NCI-H2107 treated with DMSO at 0.1 percent for 48 hours (cell line): ENCODE measurements around the gene PIK3C3.
"Not testable (repeated sequence)": the region's sequence is repeated elsewhere in the genome, so short reads cannot be mapped to it uniquely, and the experiment has no call there.

Experiments used
- DNase-seq: peaks from one replicate; lab custom pipeline; 2025; ENCODE audit not compliant: unreplicated experiment; lab: John Stamatoyannopoulos, UW

PIK3C3 gene

GRCh38 chr18:42018831-42019230, 63.8 kb downstream of the PIK3C3 start:
- no peak for DNase-seq

- no peak for DNase-seq
Measured at GRCh38 chr18:42024131-42024530, 69.1 kb downstream of the PIK3C3 start.

- no peak for DNase-seq
Measured at GRCh38 chr18:42025491-42025890, 70.5 kb downstream of the PIK3C3 start.

GRCh38 chr18:42025974-42026625, 71.1 kb downstream of the PIK3C3 start:
- no peak for DNase-seq

GRCh38 chr18:42028247-42028832, 73.3 kb downstream of the PIK3C3 start:
- peak; percentile 33 for DNase-seq

- no peak for DNase-seq
Measured at GRCh38 chr18:42029092-42029491, 74.1 kb downstream of the PIK3C3 start.

GRCh38 chr18:42030586-42031182, 75.7 kb downstream of the PIK3C3 start:
- DNase-seq = no peak

GRCh38 chr18:42032447-42032846, 77.4 kb downstream of the PIK3C3 start:
- no peak for DNase-seq

- DNase-seq = no peak
Measured at GRCh38 chr18:42033137-42033810, 78.2 kb downstream of the PIK3C3 start.

GRCh38 chr18:42038936-42039335, 83.9 kb downstream of the PIK3C3 start:
- no peak for DNase-seq

- no peak for DNase-seq
Measured at GRCh38 chr18:42039396-42039795, 84.4 kb downstream of the PIK3C3 start.

GRCh38 chr18:42041793-42042192, 86.8 kb downstream of the PIK3C3 start:
- no peak for DNase-seq

GRCh38 chr18:42045346-42045745, 90.3 kb downstream of the PIK3C3 start:
- no peak for DNase-seq

- no peak for DNase-seq
Measured at GRCh38 chr18:42047721-42048120, 92.7 kb downstream of the PIK3C3 start.

- no peak for DNase-seq
Measured at GRCh38 chr18:42048158-42048557, 93.1 kb downstream of the PIK3C3 start.

- DNase-seq = not testable (repeated sequence)
Measured at GRCh38 chr18:42049536-42049935, 94.5 kb downstream of the PIK3C3 start.

GRCh38 chr18:42051411-42051810, 96.4 kb downstream of the PIK3C3 start:
- no peak for DNase-seq

GRCh38 chr18:42052122-42052708, 97.2 kb downstream of the PIK3C3 start:
- no peak for DNase-seq

GRCh38 chr18:42053188-42053781, 98.3 kb downstream of the PIK3C3 start:
- peak; percentile 38 for DNase-seq

- DNase-seq = no peak
Measured at GRCh38 chr18:42064109-42064508, 109.1 kb downstream of the PIK3C3 start.

- DNase-seq = no peak
Measured at GRCh38 chr18:42067518-42067917, 112.5 kb downstream of the PIK3C3 start.
